ENCODE measurements around the gene RAB6A. TPM values are rescaled to one million over a fixed set of nuclear protein-coding genes. Genes with fewer than 3 reads are reported as not detected.

Gene RAB6A
- total RNA-seq, 6 experiments from 2014 or later, result 59.3 to 163 (median 81.7) TPM

- WGBS (ENCODE audit: insufficient coverage, low coverage, low lambda C conversion rate, missing lambda C conversion rate), result 70% methylated on average over 2 of the region's 3 CpGs
These were observed 97.0 kb downstream of the RAB6A start for GRCh38 chr11:73663604-73664495.

GRCh38 chr11:73662445-73663157 lies 98.3 kb downstream of the RAB6A start:
- TF ChIP-seq CTCF (IDR thresholded peaks at IDR 0.05) (no peak), POLR2A (IDR thresholded peaks at IDR 0.05) (no peak)
- Histone ChIP-seq H3K27ac (no peak overlapping the region), H3K4me3 (no peak overlapping the region), H3K4me1 (peaks cover 0 to 10% (median 0%) of the 10 kb centered on the region in 4 donors), H3K27me3 (no peaks in the 10 kb centered on the region), H3K9me3 (no peaks in the 10 kb centered on the region), H3K36me3 (no peaks in the 10 kb centered on the region)
- intact Hi-C loops (cut with DNase I), result no loop called here
- 60% methylated on average over 2 of the region's 3 CpGs for WGBS (ENCODE audit: insufficient coverage, low coverage, low lambda C conversion rate, missing lambda C conversion rate)
- no peak for ATAC-seq
- no peak for DNase-seq

More at GRCh38 chr11:73663604-73664495, 97.0 kb downstream of the RAB6A start:
- DNase-seq (no peak), ATAC-seq (no peak)
- Histone ChIP-seq H3K4me3 (no peak overlapping the region), H3K27ac (no peak overlapping the region), H3K4me1 (peaks cover 0 to 10% (median 0%) of the 10 kb centered on the region in 4 donors), H3K36me3 (no peaks in the 10 kb centered on the region), H3K27me3 (no peaks in the 10 kb centered on the region), H3K9me3 (no peaks in the 10 kb centered on the region)
- intact Hi-C loops (cut with DNase I), result no loop called here
- TF ChIP-seq POLR2A (IDR thresholded peaks at IDR 0.05) (no peak), CTCF (IDR thresholded peaks at IDR 0.05) (no peak)

GRCh38 chr11:73661035-73661628 lies 99.7 kb downstream of the RAB6A start:
- peak; percentile 97 to 99 (median 98) for TF ChIP-seq CTCF (IDR thresholded peaks at IDR 0.05)
- TF ChIP-seq POLR2A (IDR thresholded peaks at IDR 0.05), result no peak
- no peaks in the 10 kb centered on the region for H3K36me3 ChIP-seq
- H3K27me3 ChIP-seq, result no peaks in the 10 kb centered on the region
- intact Hi-C loops (cut with DNase I), result no loop called here
- H3K4me1 ChIP-seq, result peaks cover 0 to 10% (median 0%) of the 10 kb centered on the region in 4 donors
- peak; percentile 86 to 92 (median 89) for DNase-seq
- WGBS (ENCODE audit: insufficient coverage, low coverage, low lambda C conversion rate, missing lambda C conversion rate), result 5% methylated on average over 13 of the region's 40 CpGs
- H3K9me3 ChIP-seq, result no peaks in the 10 kb centered on the region
- peak overlapping the region in 1 of 3 donors; percentile 41 for H3K4me3 ChIP-seq
- ATAC-seq, result peak; percentile 98 to 99 (median 98)
- no peak overlapping the region for H3K27ac ChIP-seq

- Histone ChIP-seq H3K36me3 (no peaks in the 10 kb centered on the region), H3K4me3 (peak overlapping the region in 1 of 3 donors; percentile 41), H3K27me3 (no peaks in the 10 kb centered on the region), H3K9me3 (no peaks in the 10 kb centered on the region), H3K4me1 (peaks cover 0 to 10% (median 0%) of the 10 kb centered on the region in 4 donors), H3K27ac (no peak overlapping the region)
- DNase-seq (no peak), ATAC-seq (peak in 3 of 4 donors; percentile 5 to 25 (median 7))
- TF ChIP-seq CTCF (IDR thresholded peaks at IDR 0.05) (no peak), POLR2A (IDR thresholded peaks at IDR 0.05) (no peak)
- intact Hi-C loops (cut with DNase I), result no loop called here
- no CpG with 5 or more reads among the region's 25 CpGs for WGBS (ENCODE audit: insufficient coverage, low coverage, low lambda C conversion rate, missing lambda C conversion rate)
These were observed 100.3 kb downstream of the RAB6A start for GRCh38 chr11:73660497-73661034.
